SK-N-MC (cell line): ENCODE measurements around the gene PIP4K2C.

Source experiments
- DNase-seq: peaks from one replicate; pipeline ENCODE4 v3.0.0-alpha.2; 2011; ENCODE audit warnings: low read depth, low spot score
- H3K27ac ChIP-seq: fragments of 200-600 bp; sonication (generic); 2 replicates; pipeline ENCODE4 v1.5.1; 2016; ENCODE audit warnings: mixed run types
- H3K36me3 ChIP-seq: fragments of 200-600 bp; sonication (generic); 2 replicates; pipeline ENCODE4 v1.6.1; 2017; ENCODE audit warnings: antibody characterized with exemption, low read length, mixed read lengths; ENCODE audit not compliant: insufficient read depth
- H3K4me3 ChIP-seq: fragments of 200-600 bp; sonication (generic); 2 replicates; pipeline ENCODE4 v1.5.1; 2016
- H3K9ac ChIP-seq: fragments of 200-600 bp; sonication (generic); 2 replicates; pipeline ENCODE4 v1.8.0; 2017; ENCODE audit warnings: mixed run types, mixed read lengths; ENCODE audit not compliant: insufficient read length
- H3K9me3 ChIP-seq: fragments of 200-600 bp; sonication (generic); 2 replicates; pipeline ENCODE4 v1.6.1; 2017; ENCODE audit warnings: low read depth, mild to moderate bottlenecking, antibody characterized with exemption, low read length, moderate library complexity, mixed read lengths
- EZH2 ChIP-seq: fragments of 200-600 bp; sonication (generic); IDR thresholded peaks from one replicate; pipeline ENCODE4 v1.6.1; 2017; ENCODE audit warnings: antibody characterized with exemption
- FOXP2 ChIP-seq: optimal IDR thresholded peaks from 2 replicates; pipeline ENCODE3; 2011; ENCODE audit warnings: mild to moderate bottlenecking, moderate library complexity; ENCODE audit not compliant: insufficient read depth; ENCODE audit errors: extremely low read length, control extremely low read depth
- POLR2AphosphoS5 ChIP-seq: IDR thresholded peaks from 2 replicates; pipeline ENCODE4 v1.6.1; 2012; ENCODE audit warnings: mild to moderate bottlenecking, low read depth, low read length, borderline replicate concordance

Gene PIP4K2C

GRCh38 chr12:57624441-57625220 lies 33.6 kb downstream of the PIP4K2C start:
- no peak for TF ChIP-seq POLR2AphosphoS5
- TF ChIP-seq FOXP2: no peak
- TF ChIP-seq EZH2: no peak
- Histone ChIP-seq H3K4me3 (no peak overlapping the region), H3K36me3 (no peaks in the 10 kb centered on the region; the same call in 1 of the 2 replicates), H3K9ac (no peak overlapping the region), H3K9me3 (no peaks in the 10 kb centered on the region), H3K27ac (no peak overlapping the region)
- DNase-seq: no peak

- H3K36me3 ChIP-seq: no peaks in the 10 kb centered on the region; the same call in 1 of the 2 replicates
- no peak for DNase-seq
- no peak overlapping the region for H3K9ac ChIP-seq
- no peaks in the 10 kb centered on the region for H3K9me3 ChIP-seq
- no peak for TF ChIP-seq POLR2AphosphoS5
- no peak for TF ChIP-seq EZH2
- no peak for TF ChIP-seq FOXP2
- H3K27ac ChIP-seq: no peak overlapping the region
- H3K4me3 ChIP-seq: no peak overlapping the region
These were observed 34.5 kb downstream of the PIP4K2C start for GRCh38 chr12:57625261-57626032.

- no peak overlapping the region for H3K4me3 ChIP-seq
- H3K9ac ChIP-seq: no peak overlapping the region
- no peaks in the 10 kb centered on the region; the same call in 1 of the 2 replicates for H3K36me3 ChIP-seq
- H3K9me3 ChIP-seq: no peaks in the 10 kb centered on the region
- no peak overlapping the region for H3K27ac ChIP-seq
- TF ChIP-seq POLR2AphosphoS5: no peak
- TF ChIP-seq EZH2: no peak
- no peak for TF ChIP-seq FOXP2
- DNase-seq: no peak
These were observed 35.3 kb downstream of the PIP4K2C start for GRCh38 chr12:57626111-57626920.

GRCh38 chr12:57626921-57627445 lies 36.0 kb downstream of the PIP4K2C start:
- Histone ChIP-seq H3K4me3 (no peak overlapping the region), H3K9me3 (no peaks in the 10 kb centered on the region), H3K36me3 (no peaks in the 10 kb centered on the region; the same call in 1 of the 2 replicates), H3K27ac (no peak overlapping the region), H3K9ac (no peak overlapping the region)
- TF ChIP-seq POLR2AphosphoS5 (no peak), FOXP2 (no peak), EZH2 (no peak)
- no peak for DNase-seq

- H3K36me3 ChIP-seq: no peaks in the 10 kb centered on the region; the same call in 1 of the 2 replicates
These were observed 36.7 kb downstream of the PIP4K2C start for GRCh38 chr12:57627501-57628279.

GRCh38 chr12:57628280-57629191 lies 37.5 kb downstream of the PIP4K2C start:
- Histone ChIP-seq H3K27ac (no peak overlapping the region), H3K4me3 (no peak overlapping the region), H3K9ac (no peak overlapping the region), H3K9me3 (no peaks in the 10 kb centered on the region), H3K36me3 (no peaks in the 10 kb centered on the region; the same call in 1 of the 2 replicates)
- DNase-seq: no peak
- no peak for TF ChIP-seq EZH2

More at GRCh38 chr12:57627501-57628279, 36.7 kb downstream of the PIP4K2C start:
- DNase-seq: no peak
- no peak overlapping the region for H3K4me3 ChIP-seq
- H3K9me3 ChIP-seq: no peaks in the 10 kb centered on the region
- TF ChIP-seq EZH2: no peak
- no peak for TF ChIP-seq POLR2AphosphoS5
- no peak for TF ChIP-seq FOXP2
- no peak overlapping the region for H3K9ac ChIP-seq
- H3K27ac ChIP-seq: no peak overlapping the region
